ENCODE data around the gene GPATCH11. TPM values are rescaled to one million over a fixed set of nuclear protein-coding genes. Genes with fewer than 3 reads are reported as not detected.

Gene GPATCH11
- total RNA-seq, 2 experiments from 2014 or later, result 9.8 to 10.3 TPM

DNA sequence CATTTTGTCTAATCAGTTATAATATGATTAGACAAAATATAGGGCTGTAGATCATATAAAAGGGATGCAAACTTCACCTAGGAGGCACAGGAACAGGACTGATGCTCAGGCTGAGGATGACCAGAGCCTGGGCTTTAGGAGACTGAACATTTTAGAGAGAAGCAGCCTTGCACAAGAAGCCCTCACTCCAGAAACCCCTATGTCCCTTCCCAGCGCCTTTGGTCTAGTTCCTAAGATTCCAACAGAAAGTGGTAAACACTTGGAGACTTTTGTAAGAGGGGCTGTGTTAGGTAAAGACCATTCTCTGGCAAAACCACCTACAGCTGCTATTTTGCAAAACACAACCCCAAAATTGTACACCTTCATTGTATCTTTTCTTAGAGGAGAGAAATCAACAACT, 33.2 kb downstream of the GPATCH11 start:
- no peaks in the 10 kb centered on the region for H3K27me3 Mint-ChIP-seq
- H3K36me3 Mint-ChIP-seq (ENCODE audit: low read depth), result peaks cover 49% of the 10 kb centered on the region
- CTCF ChIA-PET, result no interaction called here
- H3K4me1 Mint-ChIP-seq, result peaks cover 9% of the 10 kb centered on the region
- no peak for DNase-seq
- H3K4me3 Mint-ChIP-seq, result no peak overlapping the region
- POLR2A ChIA-PET, result no interaction called here
- no peaks in the 10 kb centered on the region for H3K9me3 Mint-ChIP-seq
- H3K27ac Mint-ChIP-seq, result no peak overlapping the region

DNA sequence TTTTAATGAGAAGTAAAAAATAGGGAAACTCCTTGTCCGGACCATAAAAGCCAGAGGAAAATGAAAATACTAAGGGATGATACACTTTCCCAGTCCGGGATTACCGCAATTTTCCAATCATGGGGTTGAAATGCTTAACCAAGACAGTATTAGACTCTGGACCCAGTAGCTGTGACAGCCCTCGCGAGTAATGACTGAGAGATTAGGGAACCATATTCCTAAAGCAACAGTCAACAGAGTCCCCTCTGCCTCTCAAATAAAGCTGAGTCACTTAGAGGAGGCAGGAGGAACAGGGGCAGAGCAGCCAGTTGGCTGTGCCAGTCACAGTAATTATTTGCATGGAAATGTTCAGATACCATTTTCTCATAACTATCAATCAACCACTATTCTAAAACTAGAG, 34.8 kb downstream of the GPATCH11 start:
- no peak overlapping the region for H3K27ac Mint-ChIP-seq
- POLR2A ChIA-PET, result no interaction called here

GRCh38 chr2:37125416-37125815, 41.1 kb downstream of the GPATCH11 start:
- DNase-seq, result no peak
- ChIA-PET POLR2A (no interaction called here), CTCF (interaction anchor here (1.7 kb wide), 1 partner anchor 9 kb away, joined by 9 read pairs; no protein-coding TSS in a partner anchor)
- Mint-ChIP-seq H3K27ac (no peak overlapping the region), H3K36me3 (ENCODE audit: low read depth) (peaks cover 66% of the 10 kb centered on the region), H3K4me3 (no peak overlapping the region), H3K4me1 (peaks cover 1% of the 10 kb centered on the region), H3K27me3 (no peaks in the 10 kb centered on the region), H3K9me3 (no peaks in the 10 kb centered on the region)

More for the DNA sequence above, 34.8 kb downstream of the GPATCH11 start:
- Mint-ChIP-seq H3K36me3 (ENCODE audit: low read depth) (peaks cover 49% of the 10 kb centered on the region), H3K4me3 (no peak overlapping the region), H3K4me1 (peaks cover 9% of the 10 kb centered on the region), H3K9me3 (no peaks in the 10 kb centered on the region), H3K27me3 (no peaks in the 10 kb centered on the region)
- DNase-seq, result no peak
- CTCF ChIA-PET, result interaction anchor here (1.0 to 1.7 kb wide), 2 partner anchors 11 to 21 kb away, joined by 3 to 4 read pairs; no protein-coding TSS in a partner anchor

GRCh38 chr2:37132914-37133313, 48.6 kb downstream of the GPATCH11 start:
- no peak overlapping the region for H3K27ac Mint-ChIP-seq
- no peak for DNase-seq
- H3K4me3 Mint-ChIP-seq, result no peak overlapping the region
- POLR2A ChIA-PET, result no interaction called here
- no peaks in the 10 kb centered on the region for H3K9me3 Mint-ChIP-seq
- CTCF ChIA-PET, result no interaction called here
- H3K27me3 Mint-ChIP-seq, result no peaks in the 10 kb centered on the region
- peaks cover 1% of the 10 kb centered on the region for H3K4me1 Mint-ChIP-seq
- H3K36me3 Mint-ChIP-seq (ENCODE audit: low read depth), result peaks cover 58% of the 10 kb centered on the region

DNA sequence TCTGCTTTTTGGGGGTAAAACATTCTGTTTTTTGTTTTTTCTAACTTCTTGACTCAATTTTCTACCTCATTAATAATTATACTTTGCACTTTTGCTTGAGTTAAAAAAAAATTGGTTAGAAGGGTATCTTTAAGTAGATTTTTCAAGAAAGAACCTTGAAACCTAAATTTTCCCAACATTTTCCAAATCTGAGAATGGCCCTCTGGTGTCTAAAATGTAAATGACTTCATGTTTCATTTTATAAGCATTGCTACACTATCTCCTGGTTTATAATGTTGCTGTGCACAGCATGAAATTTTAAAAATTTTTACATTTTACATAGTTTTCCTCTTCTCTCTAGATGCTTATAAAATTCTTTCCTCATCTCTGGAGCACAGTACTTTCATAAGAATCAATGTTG, 58.2 kb downstream of the GPATCH11 start:
- H3K4me1 Mint-ChIP-seq, result peaks cover 5% of the 10 kb centered on the region
- ChIA-PET CTCF (interaction anchor here (0.5 to 1.5 kb wide), 3 partner anchors 27 to 93 kb away, joined by 3 read pairs; no protein-coding TSS in a partner anchor), POLR2A (no interaction called here)
- no peak for DNase-seq
- H3K27me3 Mint-ChIP-seq, result no peaks in the 10 kb centered on the region
- H3K27ac Mint-ChIP-seq, result no peak overlapping the region
- no peak overlapping the region for H3K4me3 Mint-ChIP-seq
- peaks cover 57% of the 10 kb centered on the region for H3K36me3 Mint-ChIP-seq (ENCODE audit: low read depth)
- H3K9me3 Mint-ChIP-seq, result no peaks in the 10 kb centered on the region

GRCh38 chr2:37143974-37144373, 59.7 kb downstream of the GPATCH11 start:
- Mint-ChIP-seq H3K4me1 (peaks cover 13% of the 10 kb centered on the region), H3K27me3 (no peaks in the 10 kb centered on the region), H3K27ac (no peak overlapping the region), H3K9me3 (no peaks in the 10 kb centered on the region), H3K4me3 (no peak overlapping the region), H3K36me3 (ENCODE audit: low read depth) (peaks cover 64% of the 10 kb centered on the region)
- ChIA-PET CTCF (no interaction called here), POLR2A (no interaction called here)
- no peak for DNase-seq

- Mint-ChIP-seq H3K27ac (no peak overlapping the region), H3K27me3 (no peaks in the 10 kb centered on the region), H3K9me3 (no peaks in the 10 kb centered on the region), H3K36me3 (ENCODE audit: low read depth) (peaks cover 59% of the 10 kb centered on the region), H3K4me1 (peaks cover 31% of the 10 kb centered on the region), H3K4me3 (no peak overlapping the region)
- POLR2A ChIA-PET, result no interaction called here
- CTCF ChIA-PET, result interaction anchor here (0.7 to 1.0 kb wide), 2 partner anchors 10 to 23 kb away, joined by 4 to 5 read pairs; partner anchors contain the start of gene EIF2AK2
- DNase-seq, result no peak
These were observed 61.7 kb downstream of the GPATCH11 start for GRCh38 chr2:37146062-37146461.

- no peak overlapping the region for H3K4me3 Mint-ChIP-seq
- peaks cover 68% of the 10 kb centered on the region for H3K36me3 Mint-ChIP-seq (ENCODE audit: low read depth)
These were observed 64.0 kb downstream of the GPATCH11 start for GRCh38 chr2:37148325-37148724.

More at GRCh38 chr2:37148325-37148724, 64.0 kb downstream of the GPATCH11 start:
- Mint-ChIP-seq H3K9me3 (no peaks in the 10 kb centered on the region), H3K27ac (peak overlapping the region; percentile 47), H3K27me3 (no peaks in the 10 kb centered on the region), H3K4me1 (peaks cover 47% of the 10 kb centered on the region)
- POLR2A ChIA-PET, result no interaction called here
- no peak for DNase-seq
- CTCF ChIA-PET, result interaction anchor here (1.5 kb wide), 1 partner anchor 33 kb away, joined by 4 read pairs; no protein-coding TSS in a partner anchor

Other genes with a start within 250 kb of the GPATCH11 start
- gene STRN, start 118.0 kb upstream of the GPATCH11 start, total RNA-seq, result 10 to 100 TPM; 39.4 to 39.5 TPM
- 10 to 100 TPM; 21.4 to 21.8 TPM for gene HEATR5B, start 146 bp upstream of the GPATCH11 start, total RNA-seq
- gene EIF2AK2, start 72.5 kb downstream of the GPATCH11 start, total RNA-seq, result 100 to 1,000 TPM; 119 to 129 TPM
- gene SULT6B1, start 104.2 kb downstream of the GPATCH11 start, total RNA-seq, result not detected
- 10 to 100 TPM; 37.5 to 38.5 TPM for gene CEBPZOS, start 112.0 kb downstream of the GPATCH11 start, total RNA-seq
- gene CEBPZ, start 147.1 kb downstream of the GPATCH11 start, total RNA-seq, result 10 to 100 TPM; 53.5 to 56.9 TPM
- 10 to 100 TPM; 17.9 to 21.7 TPM for gene NDUFAF7, start 147.1 kb downstream of the GPATCH11 start, total RNA-seq
- gene PRKD3, start 240.3 kb downstream of the GPATCH11 start, total RNA-seq, result 10 to 100 TPM in 1 of 2 experiments, 1 to 10 TPM in 1; 9.3 to 13.4 TPM

All from activated CD4-positive, alpha-beta T cell treated with anti-CD3 and anti-CD28 coated beads, Interleukin-2, amount 10 ng/mL, durations not matched to agents 7 days and 5 days (primary cell).